ENCODE data around the gene MGAT3.

The MGAT3 gene

GRCh38 chr22:39433476-39434242, 23.2 kb upstream of the MGAT3 start:
- Histone ChIP-seq H3K4me2 (ENCODE audit: low read depth, low read length, poor library complexity, severe bottlenecking) (no peak overlapping the region), H4K20me1 (ENCODE audit: insufficient read depth, low read length, poor library complexity, severe bottlenecking) (no peaks in the 10 kb centered on the region), H3K9me2 (replicated peaks; ENCODE audit: low read depth, low read length) (no peaks in the 10 kb centered on the region), H3K9me3 (ENCODE audit: insufficient read depth, low read depth, low read length) (no peaks in the 10 kb centered on the region), H3K36me3 (ENCODE audit: insufficient read depth, low read length) (peaks cover 13% of the 10 kb centered on the region; the same call in 1 of the 2 replicates), H2AFZ (ENCODE audit: low read length) (no peak overlapping the region), H3K4me1 (ENCODE audit: insufficient read depth, low read length, poor library complexity, severe bottlenecking) (peaks cover 15% of the 10 kb centered on the region), H3K79me2 (ENCODE audit: insufficient read depth, low read length) (no peaks in the 10 kb centered on the region), H3K27me3 (ENCODE audit: insufficient read depth, low read length, poor library complexity, severe bottlenecking) (no peaks in the 10 kb centered on the region), H3F3A (ENCODE audit: low read depth) (no peaks in the 10 kb centered on the region), H3K9ac (ENCODE audit: low read depth, low read length, poor library complexity, severe bottlenecking) (no peak overlapping the region), H3K4me3 (ENCODE audit: low read length, poor library complexity, severe bottlenecking) (no peak overlapping the region)
- TF ChIP-seq EZH2phosphoT487 (IDR thresholded peaks at IDR 0.05; ENCODE audit: borderline replicate concordance) (no peak), CTCF (conservative IDR thresholded peaks at IDR 0.05; ENCODE audit: low read length) (no peak)

- Histone ChIP-seq H3K9ac (ENCODE audit: low read depth, low read length, poor library complexity, severe bottlenecking) (no peak overlapping the region), H3K4me1 (ENCODE audit: insufficient read depth, low read length, poor library complexity, severe bottlenecking) (peaks cover 15% of the 10 kb centered on the region), H3K36me3 (ENCODE audit: insufficient read depth, low read length) (peaks cover 13% of the 10 kb centered on the region; the same call in 1 of the 2 replicates), H3K4me3 (ENCODE audit: low read length, poor library complexity, severe bottlenecking) (no peak overlapping the region), H3K9me3 (ENCODE audit: insufficient read depth, low read depth, low read length) (no peaks in the 10 kb centered on the region), H2AFZ (ENCODE audit: low read length) (no peak overlapping the region), H3K9me2 (replicated peaks; ENCODE audit: low read depth, low read length) (no peaks in the 10 kb centered on the region), H3F3A (ENCODE audit: low read depth) (no peaks in the 10 kb centered on the region), H3K79me2 (ENCODE audit: insufficient read depth, low read length) (no peaks in the 10 kb centered on the region), H4K20me1 (ENCODE audit: insufficient read depth, low read length, poor library complexity, severe bottlenecking) (no peaks in the 10 kb centered on the region), H3K4me2 (ENCODE audit: low read depth, low read length, poor library complexity, severe bottlenecking) (no peak overlapping the region), H3K27me3 (ENCODE audit: insufficient read depth, low read length, poor library complexity, severe bottlenecking) (no peaks in the 10 kb centered on the region)
- TF ChIP-seq EZH2phosphoT487 (IDR thresholded peaks at IDR 0.05; ENCODE audit: borderline replicate concordance) = no peak
- TF ChIP-seq CTCF (conservative IDR thresholded peaks at IDR 0.05; ENCODE audit: low read length) = no peak
Measured at GRCh38 chr22:39434243-39434653, 22.6 kb upstream of the MGAT3 start.

GRCh38 chr22:39434721-39435120, 22.1 kb upstream of the MGAT3 start:
- H2AFZ ChIP-seq (ENCODE audit: low read length) = no peak overlapping the region
- no peaks in the 10 kb centered on the region for H3K79me2 ChIP-seq (ENCODE audit: insufficient read depth, low read length)
- H3K4me1 ChIP-seq (ENCODE audit: insufficient read depth, low read length, poor library complexity, severe bottlenecking) = peaks cover 15% of the 10 kb centered on the region
- H3K36me3 ChIP-seq (ENCODE audit: insufficient read depth, low read length) = peaks cover 12% of the 10 kb centered on the region; the same call in 1 of the 2 replicates
- H3K4me2 ChIP-seq (ENCODE audit: low read depth, low read length, poor library complexity, severe bottlenecking) = no peak overlapping the region
- no peaks in the 10 kb centered on the region for H4K20me1 ChIP-seq (ENCODE audit: insufficient read depth, low read length, poor library complexity, severe bottlenecking)
- H3K9me2 ChIP-seq (replicated peaks; ENCODE audit: low read depth, low read length) = no peaks in the 10 kb centered on the region
- no peak overlapping the region for H3K9ac ChIP-seq (ENCODE audit: low read depth, low read length, poor library complexity, severe bottlenecking)
- H3K27me3 ChIP-seq (ENCODE audit: insufficient read depth, low read length, poor library complexity, severe bottlenecking) = no peaks in the 10 kb centered on the region
- TF ChIP-seq EZH2phosphoT487 (IDR thresholded peaks at IDR 0.05; ENCODE audit: borderline replicate concordance) (no peak), CTCF (conservative IDR thresholded peaks at IDR 0.05; ENCODE audit: low read length) (no peak)
- no peaks in the 10 kb centered on the region for H3K9me3 ChIP-seq (ENCODE audit: insufficient read depth, low read depth, low read length)
- H3F3A ChIP-seq (ENCODE audit: low read depth) = no peaks in the 10 kb centered on the region
- H3K4me3 ChIP-seq (ENCODE audit: low read length, poor library complexity, severe bottlenecking) = no peak overlapping the region
